Measurements from ENCODE around the gene RELCH.

RELCH gene

DNA sequence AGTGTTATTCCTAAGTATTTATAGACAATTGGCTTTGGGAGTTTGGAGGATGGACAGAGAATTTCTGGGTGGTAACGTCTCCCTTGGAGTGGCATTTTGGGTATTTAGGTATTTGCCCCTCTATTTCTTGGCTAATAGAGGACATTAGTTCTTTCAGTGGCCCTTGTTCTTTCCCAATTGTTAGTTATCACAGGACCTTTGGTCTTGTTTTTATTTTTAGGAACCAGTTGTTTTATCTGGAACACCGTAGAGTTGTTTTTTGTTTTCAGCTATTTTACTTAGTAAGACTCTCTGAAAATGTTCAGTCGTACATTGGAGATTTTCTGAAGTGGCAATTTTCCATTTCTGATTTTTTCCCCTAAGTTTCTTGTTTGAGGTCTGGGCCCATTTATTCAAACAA is 97.6 kb downstream of the RELCH start:
- no peak overlapping the region for H3K4me3 ChIP-seq (ENCODE audit: low read depth, low read length)

DNA sequence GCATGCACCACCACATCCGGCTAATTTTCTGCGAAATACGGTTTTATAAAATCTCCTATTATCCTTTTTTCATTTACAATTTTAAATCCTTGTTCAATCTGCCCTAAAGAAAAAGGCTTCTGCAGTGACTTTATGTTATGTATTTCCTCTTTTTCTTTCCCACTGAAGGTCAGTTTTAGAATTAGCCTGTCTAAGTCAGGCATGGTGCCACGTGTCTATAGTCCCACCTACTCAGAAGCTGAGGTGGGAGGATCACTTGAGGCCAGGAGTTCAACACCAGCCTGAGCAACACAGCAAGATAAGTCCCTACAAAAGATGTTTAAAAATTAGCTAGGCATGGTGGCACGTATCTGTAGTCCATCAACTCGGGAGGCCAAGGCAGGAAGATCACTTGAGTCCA is 98.2 kb downstream of the RELCH start:
- no peak for TF ChIP-seq CTCF (conservative IDR thresholded peaks at IDR 0.05; ENCODE audit: low read depth, low read length)
- no peak overlapping the region for H3K4me3 ChIP-seq (ENCODE audit: low read depth, low read length)
- no peak for DNase-seq (ENCODE audit: low read depth)

More for the DNA sequence above, 97.6 kb downstream of the RELCH start:
- DNase-seq (ENCODE audit: low read depth), result no peak
- TF ChIP-seq CTCF (conservative IDR thresholded peaks at IDR 0.05; ENCODE audit: low read depth, low read length), result no peak

DNA sequence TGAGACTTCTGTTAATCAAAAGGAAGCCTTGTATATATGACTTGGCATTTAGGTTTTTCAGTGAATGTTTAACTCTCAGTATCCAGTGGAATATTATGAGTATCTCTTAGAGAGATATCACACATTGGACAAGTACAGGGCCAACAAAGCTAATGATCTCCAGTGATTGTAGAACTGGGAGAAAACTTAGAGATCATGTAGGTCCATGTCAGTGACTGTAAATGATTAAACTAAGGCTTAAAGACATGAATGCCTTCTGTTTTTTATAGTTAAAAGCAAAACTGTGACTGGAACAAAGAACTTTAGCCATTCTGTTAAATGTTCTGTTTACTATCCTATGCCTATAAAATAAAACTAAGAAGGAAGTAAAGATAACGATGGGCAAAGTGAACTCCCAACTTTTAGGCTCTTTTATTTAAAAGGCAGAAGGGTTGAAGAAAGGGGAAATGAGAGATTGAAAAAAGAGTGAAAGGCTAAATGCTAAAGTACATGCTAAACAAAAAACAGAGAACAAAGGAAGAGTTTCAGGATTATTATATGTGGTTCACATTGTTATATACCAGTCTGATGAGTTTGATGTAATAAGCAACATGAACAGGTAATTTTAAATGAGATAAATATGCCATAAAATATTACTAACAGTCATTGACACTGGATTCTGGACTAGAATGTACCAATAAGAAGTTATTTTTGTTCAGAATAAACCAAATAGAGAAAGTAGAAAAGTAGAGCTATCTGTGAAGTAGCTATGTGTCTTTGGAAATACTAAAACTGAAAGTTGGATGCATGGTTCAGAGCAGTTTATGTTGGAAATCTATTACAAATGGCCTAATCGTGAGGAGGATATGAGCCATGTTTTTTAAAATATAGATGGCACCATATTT is 101.0 kb downstream of the RELCH start:
- no peak for TF ChIP-seq CTCF (conservative IDR thresholded peaks at IDR 0.05; ENCODE audit: low read depth, low read length)
- no peak for DNase-seq (ENCODE audit: low read depth)
- H3K4me3 ChIP-seq (ENCODE audit: low read depth, low read length), result no peak overlapping the region

GRCh38 chr18:62288665-62289008 is 101.6 kb downstream of the RELCH start:
- no peak for TF ChIP-seq CTCF (conservative IDR thresholded peaks at IDR 0.05; ENCODE audit: low read depth, low read length)
- no peak for DNase-seq (ENCODE audit: low read depth)
- H3K4me3 ChIP-seq (ENCODE audit: low read depth, low read length), result no peak overlapping the region

- TF ChIP-seq CTCF (conservative IDR thresholded peaks at IDR 0.05; ENCODE audit: low read depth, low read length), result no peak
- DNase-seq (ENCODE audit: low read depth), result no peak
These were observed 102.0 kb downstream of the RELCH start for GRCh38 chr18:62289047-62289446.

DNA sequence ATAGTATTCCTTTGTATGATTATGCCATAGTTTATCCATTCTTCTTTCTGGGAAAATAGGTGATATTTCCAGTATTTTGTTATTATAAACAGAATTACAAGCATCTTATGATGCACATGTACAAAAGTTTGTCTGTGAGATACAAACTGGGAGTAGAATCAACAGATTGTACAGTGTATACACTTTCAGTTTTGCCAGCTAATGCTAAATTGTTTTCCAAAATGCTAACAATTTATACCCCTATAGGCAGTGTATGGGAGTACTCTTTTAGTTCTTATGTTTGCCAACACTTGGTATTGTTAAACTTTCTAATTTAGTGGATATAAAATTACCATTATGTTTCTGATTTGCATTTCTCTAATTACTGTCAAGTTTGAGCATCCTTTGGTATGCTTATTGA is 107.0 kb downstream of the RELCH start:
- no peak for TF ChIP-seq CTCF (conservative IDR thresholded peaks at IDR 0.05; ENCODE audit: low read depth, low read length)
- no peak overlapping the region for H3K4me3 ChIP-seq (ENCODE audit: low read depth, low read length)
- DNase-seq (ENCODE audit: low read depth), result no peak

More at GRCh38 chr18:62289047-62289446, 102.0 kb downstream of the RELCH start:
- H3K4me3 ChIP-seq (ENCODE audit: low read depth, low read length), result no peak overlapping the region
